NCI-H526 (cell line): ENCODE measurements around the gene TMEM87A.

ENCODE experiments used
- DNase-seq, 2 experiments: peaks; one replicate each; lab custom pipeline; 2025; lab: John Stamatoyannopoulos, UW

TMEM87A gene

DNA sequence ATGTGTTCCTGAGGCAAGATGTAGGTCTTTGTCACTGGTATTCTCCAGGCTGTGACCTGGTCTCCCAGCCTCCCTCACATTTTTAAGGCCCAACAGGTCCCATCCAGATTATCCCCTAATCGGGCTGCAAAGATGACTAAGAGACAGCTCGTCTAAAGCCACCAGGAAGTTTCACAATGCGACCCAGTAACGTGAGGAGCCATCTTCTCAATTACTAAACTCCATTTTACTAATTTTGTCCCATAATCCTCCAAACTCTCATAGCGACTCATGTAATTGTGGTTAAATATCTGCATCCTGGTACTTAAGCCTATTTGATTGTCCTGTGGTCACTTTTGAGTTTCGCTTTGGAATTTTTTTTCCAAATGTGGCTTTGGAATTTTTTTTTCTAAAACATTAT lies 108.1 kb downstream of the TMEM87A start:
- DNase-seq, result no peak

DNA sequence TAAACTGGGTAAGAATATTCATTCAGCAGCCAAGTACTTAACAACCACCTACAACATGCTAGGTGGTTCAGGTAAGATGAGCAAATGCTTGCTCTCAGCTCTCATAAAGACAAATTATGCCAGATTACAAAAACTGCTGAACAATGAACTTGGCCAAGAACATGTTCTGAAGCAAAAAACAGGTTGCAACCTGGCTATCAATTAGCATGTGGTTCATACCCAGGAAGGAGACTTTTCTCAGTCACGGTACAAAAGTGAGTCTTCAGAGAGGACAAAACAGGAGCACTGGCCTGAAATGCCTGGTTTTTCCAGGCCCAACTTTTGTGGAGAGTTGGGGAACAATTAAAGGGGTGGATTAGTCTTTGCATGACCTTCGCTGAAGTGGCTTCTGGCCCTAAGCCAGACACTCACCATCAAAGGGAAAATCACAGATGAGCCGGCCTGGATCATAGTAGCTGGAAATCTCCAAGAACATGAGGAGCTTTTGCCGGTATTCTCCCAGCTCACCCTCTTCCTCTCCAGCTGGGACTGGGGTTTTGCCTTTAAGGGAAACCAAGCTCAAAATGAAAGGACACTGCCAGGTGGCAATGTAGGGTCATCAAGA lies 109.2 kb downstream of the TMEM87A start:
- no peak for DNase-seq

DNA sequence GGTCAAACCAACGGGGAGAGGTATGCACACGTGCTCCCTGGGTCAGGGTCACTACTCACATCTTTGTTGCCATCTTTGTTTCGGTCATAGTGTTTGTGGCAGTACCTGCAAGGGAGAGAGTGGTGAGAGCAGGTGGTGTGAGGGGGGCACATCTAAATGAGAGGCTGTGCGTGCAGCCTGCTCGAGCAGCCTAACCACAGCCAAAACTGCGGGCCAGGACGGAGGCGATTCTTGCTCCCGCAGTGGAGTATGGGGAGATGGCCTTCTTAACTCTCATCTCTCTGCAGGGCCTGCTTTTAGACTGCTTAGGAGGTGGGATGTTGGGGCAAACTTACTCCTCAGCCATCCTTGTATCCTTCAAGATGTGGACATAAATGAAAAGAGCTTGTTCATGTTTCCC lies 109.9 kb downstream of the TMEM87A start:
- no peak for DNase-seq
